ENCODE data around the gene DNAH10.
"Not testable (repeated sequence)": the region's sequence is repeated elsewhere in the genome, so short reads cannot be mapped to it uniquely, and the experiment has no call there.

Gene DNAH10

DNA sequence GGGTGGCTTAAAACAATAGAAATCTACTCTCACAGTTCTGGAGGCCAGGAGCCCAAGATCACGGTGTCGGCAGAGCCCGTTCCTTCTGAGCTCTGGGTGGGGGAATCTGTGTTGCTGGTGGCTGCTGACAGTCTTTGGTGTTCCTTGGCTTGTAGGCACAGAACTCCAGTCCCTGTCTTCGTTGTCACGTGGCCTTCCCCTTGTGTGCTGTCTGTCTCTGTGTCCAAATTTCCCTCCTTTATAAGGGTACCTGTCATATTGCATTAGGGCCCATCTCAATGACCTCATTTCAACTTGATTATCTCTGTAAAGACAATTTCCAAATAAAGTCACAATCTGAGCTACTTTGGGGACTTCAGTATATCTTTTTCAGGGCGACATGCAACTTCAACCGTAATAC is 128.9 kb downstream of the DNAH10 start:
- no peak for DNase-seq

DNA sequence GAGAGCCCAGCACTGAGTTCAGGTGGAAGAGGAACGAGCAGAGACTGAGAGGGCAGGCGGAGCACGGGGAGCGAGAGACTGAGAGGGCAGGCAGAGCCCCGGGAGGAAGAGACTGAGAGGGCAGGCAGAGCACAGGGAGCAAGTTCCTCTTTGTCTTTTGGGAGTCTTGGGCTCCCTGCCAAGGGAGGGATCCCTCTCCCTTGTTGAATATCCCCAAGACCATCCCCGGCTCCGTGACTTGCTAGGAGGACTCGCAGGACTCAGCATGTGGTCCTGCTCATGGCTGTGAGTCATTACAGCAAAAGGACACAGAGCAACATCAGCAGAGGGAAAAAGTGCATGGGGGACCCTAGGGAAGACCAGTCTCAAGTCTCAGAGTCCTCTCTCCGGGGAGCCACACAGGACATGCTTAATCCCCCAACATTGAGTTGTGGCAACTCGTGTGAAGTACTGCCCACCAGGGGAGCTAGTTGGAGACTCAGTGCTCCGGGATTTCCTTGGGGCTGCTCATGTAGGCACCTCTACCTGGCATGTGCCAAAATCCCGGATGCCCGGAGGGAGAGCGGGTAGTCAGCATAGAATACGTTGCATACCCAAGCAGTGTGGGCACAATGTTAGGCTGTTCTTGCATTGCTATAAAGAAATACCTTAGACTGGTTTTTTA is 129.5 kb downstream of the DNAH10 start:
- no peak for DNase-seq

GRCh38 chr12:123892180-123892559 is 130.1 kb downstream of the DNAH10 start:
- no peak for DNase-seq

- no peak for DNase-seq
Measured at GRCh38 chr12:123892853-123893252, 130.8 kb downstream of the DNAH10 start.

DNA sequence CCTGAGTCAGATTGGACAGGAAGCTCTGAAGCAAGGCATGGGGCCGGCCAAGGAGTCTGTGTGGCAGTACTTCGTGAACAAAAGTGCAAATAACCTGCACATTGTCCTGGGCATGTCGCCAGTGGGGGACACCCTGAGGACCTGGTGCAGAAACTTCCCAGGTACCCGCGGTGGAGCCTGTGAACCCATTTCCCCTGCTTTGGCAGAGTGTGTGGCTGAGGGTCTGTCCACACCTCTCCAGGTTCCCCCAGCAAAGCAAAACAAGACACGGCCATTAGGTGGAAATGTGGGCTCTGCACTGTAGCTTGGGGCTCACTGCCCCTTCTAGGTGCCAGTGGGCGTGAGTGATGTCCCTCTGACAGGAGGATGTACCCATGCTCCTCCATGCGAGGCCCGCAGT is 131.2 kb downstream of the DNAH10 start:
- no peak for DNase-seq

DNA sequence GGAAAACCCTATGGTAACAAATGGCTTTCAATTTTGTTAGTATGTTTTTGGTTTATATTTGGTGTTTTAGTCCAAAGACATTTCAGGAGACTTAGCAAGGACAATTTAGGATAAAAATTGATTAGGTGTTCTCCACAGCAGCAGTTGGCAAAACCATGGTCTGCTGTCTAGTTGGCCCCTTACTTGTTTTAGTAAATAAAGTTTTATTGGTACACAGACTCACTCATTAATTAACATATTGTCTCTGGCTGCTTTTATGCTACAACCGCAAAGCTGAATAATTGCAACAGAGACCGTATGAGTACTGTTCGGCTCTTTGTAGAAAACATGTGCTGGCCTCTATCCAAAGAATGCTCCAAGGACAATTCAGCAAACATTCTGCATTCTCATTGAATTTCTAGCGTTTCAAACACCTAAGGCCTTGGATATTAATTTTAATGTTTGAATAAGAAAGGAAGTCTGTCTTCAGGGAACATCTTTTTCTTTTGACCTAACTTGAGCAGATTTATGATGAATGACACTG is 132.8 kb downstream of the DNAH10 start:
- DNase-seq: no peak

DNA sequence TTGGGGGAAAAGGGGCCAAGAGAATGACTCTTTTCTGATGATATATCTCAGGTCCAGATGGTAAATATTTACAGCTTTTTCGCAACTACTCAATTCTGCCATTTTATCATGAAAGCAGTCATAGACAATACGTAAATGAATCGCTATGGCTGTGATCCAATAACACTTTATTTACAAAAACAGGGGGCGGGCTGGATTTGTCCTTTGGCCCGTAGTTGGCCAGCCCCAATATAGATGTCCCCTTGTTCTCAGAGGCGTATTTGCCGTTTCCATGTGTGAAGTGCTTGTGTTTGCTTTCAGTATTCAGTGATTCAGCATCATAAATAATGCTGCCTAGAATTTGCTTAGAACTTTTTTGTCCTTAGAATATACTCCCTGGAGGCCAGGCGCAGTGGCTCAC is 133.3 kb downstream of the DNAH10 start:
- DNase-seq: no peak

DNA sequence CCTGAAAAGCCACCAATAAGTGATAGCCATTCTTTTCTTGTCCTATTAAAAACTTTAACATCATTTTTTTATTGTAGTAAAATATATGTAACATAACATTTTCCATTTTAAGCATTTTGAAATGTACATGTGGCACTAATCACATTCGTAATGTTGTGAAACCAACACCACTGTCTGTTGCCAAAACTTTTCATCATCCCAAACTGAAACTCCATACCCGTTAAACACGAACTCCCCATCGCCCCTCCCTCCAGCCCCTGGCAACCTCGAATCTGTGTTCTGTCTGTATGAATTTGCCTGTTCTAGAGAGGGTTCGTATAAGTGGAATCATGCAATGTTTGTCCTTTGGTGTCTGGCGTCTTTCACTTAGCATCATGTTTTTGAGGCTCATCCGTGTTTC is 134.7 kb downstream of the DNAH10 start:
- DNase-seq: no peak

- no peak for DNase-seq
Measured at GRCh38 chr12:123897221-123897620, 135.1 kb downstream of the DNAH10 start.

DNA sequence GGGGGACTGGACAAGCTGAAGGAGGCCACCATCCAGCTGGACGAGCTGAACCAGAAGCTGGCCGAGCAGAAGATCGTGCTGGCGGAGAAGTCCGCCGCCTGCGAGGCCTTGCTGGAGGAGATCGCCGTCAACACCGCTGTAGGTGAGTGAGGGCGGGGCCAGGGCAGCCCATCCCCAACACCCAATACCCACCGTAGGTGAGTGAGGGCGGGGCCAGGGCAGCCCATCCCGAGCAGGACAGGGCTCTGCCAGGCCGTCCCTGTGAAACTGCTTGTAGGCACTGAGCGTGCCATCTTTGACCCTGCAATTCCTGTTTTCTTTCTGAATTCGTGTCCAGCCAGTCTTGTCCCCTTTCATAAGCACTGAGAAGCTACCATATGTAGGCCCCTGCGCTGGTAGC is 136.6 kb downstream of the DNAH10 start:
- DNase-seq: no peak

- DNase-seq: no peak
Measured at GRCh38 chr12:123899368-123899767, 137.3 kb downstream of the DNAH10 start.

DNA sequence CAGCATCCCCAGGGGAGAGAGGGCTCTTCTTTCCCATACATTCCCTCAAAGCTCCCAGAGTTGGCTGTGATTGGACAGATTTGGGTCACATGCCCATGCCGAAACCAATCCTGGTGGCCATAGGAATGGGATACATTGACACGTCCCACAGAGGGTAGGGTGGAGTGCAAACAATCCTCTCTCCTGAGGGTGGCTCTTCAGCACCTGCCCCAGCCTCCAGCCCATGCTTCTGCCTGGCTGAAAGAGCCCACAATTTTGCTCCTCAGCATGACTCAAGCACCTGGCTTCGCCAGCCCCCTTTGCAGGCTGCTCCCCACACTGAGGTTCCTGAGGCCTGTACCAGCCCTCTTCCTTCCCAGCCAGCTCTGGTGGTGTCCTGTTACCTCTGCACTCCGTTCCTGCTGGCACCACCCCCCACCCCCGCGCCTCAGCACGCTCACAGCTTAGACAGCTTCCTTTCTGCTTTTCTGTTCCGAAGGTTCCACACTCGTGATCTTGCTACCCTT is 138.8 kb downstream of the DNAH10 start:
- no peak for DNase-seq

GRCh38 chr12:123902821-123903220 is 140.7 kb downstream of the DNAH10 start:
- no peak for DNase-seq

DNA sequence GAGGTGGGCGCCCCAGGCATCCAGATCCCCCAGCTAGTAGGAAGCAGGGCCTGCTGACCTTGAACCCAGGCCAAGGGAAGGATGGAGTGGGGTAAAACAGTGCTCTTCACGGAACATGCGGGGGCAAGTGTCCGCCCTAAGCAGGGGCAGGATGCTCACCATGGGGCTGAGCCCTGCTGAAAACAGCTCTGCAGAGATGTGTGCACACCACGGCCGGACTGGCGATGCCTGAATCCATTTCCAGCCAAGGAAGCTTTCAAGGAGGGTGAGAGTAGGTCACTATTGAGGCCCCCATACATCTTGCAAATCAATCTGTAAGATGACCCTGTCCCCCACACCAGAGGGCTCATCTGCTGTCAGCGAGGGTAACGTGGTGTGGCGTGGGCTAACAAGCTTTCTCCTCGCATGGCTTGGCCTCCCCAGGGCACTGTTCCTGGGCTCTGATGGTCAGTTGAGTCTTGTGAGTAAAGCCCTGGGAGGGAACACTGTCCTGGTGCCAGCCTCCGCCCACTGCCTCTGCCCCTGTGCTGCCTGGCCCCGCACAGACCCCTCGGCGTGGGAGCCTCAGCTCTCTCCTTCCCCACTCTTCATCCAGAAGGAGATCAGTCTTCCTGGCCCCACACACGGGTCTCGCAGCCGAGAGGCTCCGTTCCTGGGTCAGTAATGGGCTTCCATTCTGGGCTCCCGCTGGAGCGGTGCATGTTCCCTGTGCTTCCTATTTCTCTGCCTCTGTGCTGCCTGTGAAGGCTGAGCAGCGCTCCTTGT is 141.4 kb downstream of the DNAH10 start:
- no peak for DNase-seq

DNA sequence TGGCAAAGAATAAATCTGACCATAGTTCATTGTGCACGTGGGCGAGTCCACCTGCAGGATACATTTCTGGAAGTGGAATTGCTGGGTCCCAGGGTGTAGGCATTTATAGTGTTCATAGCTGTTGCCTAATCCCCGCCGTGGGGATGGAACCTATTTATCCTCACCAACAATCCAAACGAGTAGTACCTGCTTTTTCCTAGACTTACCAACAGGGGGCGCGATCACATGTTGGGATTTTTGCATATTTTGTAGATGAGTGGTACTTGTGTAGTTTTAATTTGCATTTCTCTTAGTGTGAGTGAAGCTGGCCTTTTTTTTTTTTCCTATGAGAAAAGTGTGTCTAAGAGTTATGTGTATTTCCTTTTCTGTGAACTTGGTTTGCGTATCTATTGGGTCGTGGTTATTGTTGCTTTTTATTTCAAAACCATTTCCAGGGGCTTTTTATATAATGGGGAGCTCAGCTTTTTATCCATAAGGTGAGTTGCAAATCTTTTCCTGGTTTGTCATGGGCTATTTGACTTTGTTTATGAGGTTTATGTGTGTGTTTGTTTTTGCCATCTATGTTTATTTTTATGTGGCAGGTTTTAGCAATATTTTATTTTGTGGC is 143.3 kb downstream of the DNAH10 start:
- DNase-seq: peak; percentile 52

GRCh38 chr12:123906711-123907420 is 144.8 kb downstream of the DNAH10 start:
- no peak for DNase-seq

- DNase-seq: peak; percentile 9
Measured at GRCh38 chr12:123907726-123908476, 145.8 kb downstream of the DNAH10 start.

DNA sequence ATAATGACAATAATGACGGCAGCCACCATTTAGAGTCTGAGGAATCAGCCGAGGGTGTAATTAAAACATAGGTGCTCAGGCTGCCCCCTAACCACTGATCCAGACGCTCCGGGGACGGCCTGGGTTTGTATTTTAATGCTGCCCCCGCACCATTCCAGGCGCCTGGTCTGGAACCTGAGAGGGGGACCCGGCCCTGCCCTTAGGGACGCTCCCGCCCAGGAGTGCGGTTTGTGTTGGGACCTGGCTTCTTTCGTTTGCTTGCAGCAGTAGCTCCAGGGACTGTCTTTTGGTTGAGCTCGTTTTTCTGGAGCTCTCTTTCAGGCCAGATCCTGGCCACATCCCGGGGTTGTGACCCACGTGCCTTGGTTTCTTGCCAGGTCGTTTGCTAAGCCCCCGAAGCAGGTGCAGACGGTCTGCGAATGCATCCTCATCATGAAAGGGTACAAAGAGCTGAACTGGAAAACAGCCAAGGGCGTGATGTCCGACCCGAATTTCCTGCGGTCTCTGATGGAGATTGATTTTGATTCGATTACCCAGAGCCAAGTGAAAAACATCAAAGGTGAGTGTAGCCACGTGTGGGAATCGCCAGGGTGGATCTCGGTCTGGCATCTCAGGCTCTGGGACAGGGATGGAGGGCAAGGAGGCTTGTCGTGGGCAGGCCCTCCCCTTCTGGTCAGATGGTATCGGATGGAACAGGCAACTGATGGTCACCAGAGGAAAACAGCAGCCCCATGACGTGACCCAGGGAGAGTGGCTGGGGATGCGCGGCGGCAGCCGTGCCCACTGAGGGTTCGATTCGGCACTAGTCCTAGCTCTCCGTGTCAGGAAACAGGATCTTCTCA is 147.0 kb downstream of the DNAH10 start:
- DNase-seq: no peak

DNA sequence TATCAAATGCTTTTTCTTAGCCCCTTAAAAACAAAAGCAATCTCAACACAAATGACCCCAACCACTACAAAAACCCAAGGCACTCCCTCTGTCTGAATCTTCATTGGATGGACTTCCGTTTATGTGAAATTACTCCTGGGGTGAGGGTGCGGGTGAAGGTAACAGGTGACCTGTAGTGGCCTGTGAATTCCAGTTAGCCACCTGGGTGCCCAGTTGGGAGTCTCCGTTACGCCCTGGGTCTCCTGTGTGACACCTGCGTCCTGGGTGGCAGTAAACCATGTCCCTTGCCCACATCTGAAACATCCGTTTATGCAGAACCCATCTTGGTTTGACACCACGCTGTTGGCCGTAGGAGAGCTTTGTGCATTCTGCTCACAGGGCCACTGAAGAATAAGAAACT is 148.0 kb downstream of the DNAH10 start:
- DNase-seq: no peak

- no peak for DNase-seq
Measured at GRCh38 chr12:123910761-123911193, 148.7 kb downstream of the DNAH10 start.

DNA sequence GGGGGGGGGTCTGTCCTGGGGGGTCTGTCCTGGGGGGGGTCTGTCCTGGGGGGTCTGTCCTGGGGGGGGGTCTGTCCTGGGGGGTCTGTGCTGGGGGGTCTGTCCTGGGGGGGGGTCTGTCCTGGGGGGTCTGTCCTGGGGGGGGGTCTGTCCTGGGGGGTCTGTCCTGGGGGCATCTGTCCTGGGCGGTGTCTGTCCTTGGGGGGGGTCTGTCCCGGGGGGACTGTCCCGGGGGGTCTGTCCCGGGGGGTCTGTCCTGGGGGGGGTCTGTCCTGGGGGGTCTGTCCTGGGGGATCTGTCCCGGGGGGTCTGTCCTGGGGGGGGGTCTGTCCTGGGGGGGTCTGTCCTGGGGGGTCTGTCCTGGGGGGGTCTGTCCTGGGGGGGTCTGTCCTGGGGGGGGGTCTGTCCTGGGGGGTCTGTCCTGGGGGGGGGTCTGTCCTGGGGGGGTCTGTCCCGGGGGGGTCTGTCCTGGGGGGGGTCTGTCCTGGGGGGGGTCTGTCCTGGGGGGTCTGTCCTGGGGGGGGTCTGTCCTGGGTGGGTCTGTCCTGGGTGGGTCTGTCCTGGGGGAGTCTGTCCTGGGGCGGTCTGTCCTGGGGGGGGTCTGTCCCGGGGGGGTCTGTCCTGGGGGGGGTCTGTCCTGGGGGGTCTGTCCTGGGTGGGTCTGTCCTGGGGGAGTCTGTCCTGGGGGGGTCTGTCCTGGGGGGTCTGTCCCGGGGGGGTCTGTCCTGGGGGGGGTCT is 149.7 kb downstream of the DNAH10 start:
- DNase-seq: not testable (repeated sequence)
